Sciatic nerve (tissue), 2 donors: ENCODE measurements around the gene ZNF124. TPM values are rescaled to one million over a fixed set of nuclear protein-coding genes. Genes with fewer than 3 reads are reported as not detected.
"Not testable (repeated sequence)": the region's sequence is repeated elsewhere in the genome, so short reads cannot be mapped to it uniquely, and the experiment has no call there.

Experiments
- ATAC-seq: fragments of 200-7000 bp; cut with Tn5 transposase; one replicate; pipeline ENCODE4 v1.9.1; 2020; ENCODE audit warnings: mild to moderate bottlenecking, moderate library complexity
- DNase-seq: peaks from one replicate; pipeline ENCODE4 v3.0.0-alpha.2; 2020; ENCODE audit warnings: low spot score
- intact Hi-C: fragments of 100-400 bp; cut with DNase I; formaldehyde crosslinking; loops from one replicate; pipeline ENCODE4 v1.14.2; 2022
- total RNA-seq: library from RNA; stranded (reverse); fragmentation: NEBNext Ultra II Directional; extraction: Animal tissue kit (Norgen Biotek cat#: 25700); gene quantifications from one replicate; pipeline ENCODE4 v1.2.1, GENCODE V29; 2021
- donor health status: DM: no; HTN: no; CAD: no.
- donor health status: DM: no; HTN: no; CAD: no.

Gene ZNF124
- 29.6 TPM for total RNA-seq

GRCh38 chr1:247171875-247172563 lies at the start of gene ZNF124:
Gene ZNF124 (minus strand): TSS chr1:247172020. CDS start chr1:247171877, 143 bp downstream.
- ATAC-seq: peak; percentile 100
- DNase-seq, intact Hi-C loops: not testable (repeated sequence)

- DNase-seq, intact Hi-C loops, ATAC-seq: not testable (repeated sequence)
These were observed 48.5 kb upstream of the ZNF124 start for GRCh38 chr1:247220280-247220679.

GRCh38 chr1:247218121-247218651 lies 46.4 kb upstream of the ZNF124 start:
- ATAC-seq (no peak), DNase-seq (no peak)
- intact Hi-C loops: no loop called here

- no peak for ATAC-seq
- intact Hi-C loops: no loop called here
- DNase-seq: no peak
These were observed 44.4 kb upstream of the ZNF124 start for GRCh38 chr1:247216261-247216660.

GRCh38 chr1:247212627-247213617 lies 41.1 kb upstream of the ZNF124 start:
- intact Hi-C loops: no loop called here
- no peak for DNase-seq
- no peak for ATAC-seq

- no peak for ATAC-seq
- no peak for DNase-seq
- intact Hi-C loops: no loop called here
These were observed 40.2 kb upstream of the ZNF124 start for GRCh38 chr1:247212012-247212411.

- no peak for ATAC-seq
- intact Hi-C loops: no loop called here
- no peak for DNase-seq
These were observed 39.5 kb upstream of the ZNF124 start for GRCh38 chr1:247211339-247211738.

- intact Hi-C loops: no loop called here
- ATAC-seq (peak; percentile 100), DNase-seq (peak; percentile 98)
These were observed 38.7 kb upstream of the ZNF124 start for GRCh38 chr1:247210376-247211117.

GRCh38 chr1:247210062-247210375 lies 38.2 kb upstream of the ZNF124 start:
- intact Hi-C loops: no loop called here
- ATAC-seq: no peak
- no peak for DNase-seq

- intact Hi-C loops: no loop called here
- DNase-seq (no peak), ATAC-seq (no peak)
These were observed 37.6 kb upstream of the ZNF124 start for GRCh38 chr1:247209396-247209795.

GRCh38 chr1:247204177-247204647 lies 32.4 kb upstream of the ZNF124 start:
- DNase-seq: no peak
- no peak for ATAC-seq
- intact Hi-C loops: no loop called here

GRCh38 chr1:247198781-247199180 lies 27.0 kb upstream of the ZNF124 start:
- ATAC-seq: no peak
- intact Hi-C loops: no loop called here
- DNase-seq: no peak

GRCh38 chr1:247193958-247194357 lies 22.1 kb upstream of the ZNF124 start:
- ATAC-seq: no peak
- intact Hi-C loops: no loop called here
- DNase-seq: no peak

- intact Hi-C loops: no loop called here
- ATAC-seq: no peak
- no peak for DNase-seq
These were observed 18.4 kb upstream of the ZNF124 start for GRCh38 chr1:247189981-247190798.

- DNase-seq (no peak), ATAC-seq (no peak)
- intact Hi-C loops: no loop called here
These were observed 13.8 kb upstream of the ZNF124 start for GRCh38 chr1:247185667-247186066.

GRCh38 chr1:247184254-247184653 lies 12.4 kb upstream of the ZNF124 start:
- ATAC-seq: no peak
- intact Hi-C loops: no loop called here
- no peak for DNase-seq

GRCh38 chr1:247182994-247183393 lies 11.2 kb upstream of the ZNF124 start:
- ATAC-seq (no peak), DNase-seq (no peak)
- intact Hi-C loops: no loop called here

GRCh38 chr1:247180581-247180980 lies 8.8 kb upstream of the ZNF124 start:
- no peak for DNase-seq
- ATAC-seq: no peak
- intact Hi-C loops: no loop called here
